HG03439 (cell line): ENCODE measurements around the gene GNAL.
"Not testable (repeated sequence)": the region's sequence is repeated elsewhere in the genome, so short reads cannot be mapped to it uniquely, and the experiment has no call there.

ENCODE experiments used
- ATAC-seq: cut with Tn5 transposase; IDR thresholded peaks from one replicate; pipeline ENCODE4 v1.9.1; 2021; ENCODE audit warnings: mild to moderate bottlenecking, moderate library complexity; ENCODE audit not compliant: unreplicated experiment

Gene GNAL

GRCh38 chr18:11868230-11868629 is 179.2 kb downstream of the GNAL start:
- no peak for ATAC-seq

- ATAC-seq: no peak
Observed at GRCh38 chr18:11871501-11871900, 182.4 kb downstream of the GNAL start.

GRCh38 chr18:11872479-11873136 is 183.5 kb downstream of the GNAL start:
- no peak for ATAC-seq

GRCh38 chr18:11873670-11874340 is 184.7 kb downstream of the GNAL start:
- no peak for ATAC-seq

GRCh38 chr18:11874676-11875075 is 185.6 kb downstream of the GNAL start:
- ATAC-seq: no peak

GRCh38 chr18:11877497-11878135 is 188.6 kb downstream of the GNAL start:
- no peak for ATAC-seq

- no peak for ATAC-seq
Observed at GRCh38 chr18:11880586-11881304, 191.7 kb downstream of the GNAL start.

GRCh38 chr18:11882636-11883035 is 193.6 kb downstream of the GNAL start:
- ATAC-seq: no peak

- no peak for ATAC-seq
Observed at GRCh38 chr18:11883153-11883552, 194.1 kb downstream of the GNAL start.

GRCh38 chr18:11884396-11885030 is 195.4 kb downstream of the GNAL start:
- ATAC-seq: no peak

GRCh38 chr18:11885278-11885947 is 196.3 kb downstream of the GNAL start:
- no peak for ATAC-seq

- no peak for ATAC-seq
Observed at GRCh38 chr18:11886577-11887110, 197.6 kb downstream of the GNAL start.

- no peak for ATAC-seq
Observed at GRCh38 chr18:11887328-11888128, 198.5 kb downstream of the GNAL start.

- no peak for ATAC-seq
Observed at GRCh38 chr18:11888726-11889125, 199.7 kb downstream of the GNAL start.

- ATAC-seq: no peak
Observed at GRCh38 chr18:11889284-11889683, 200.2 kb downstream of the GNAL start.

GRCh38 chr18:11891737-11892136 is 202.7 kb downstream of the GNAL start:
- ATAC-seq: no peak

- not testable (repeated sequence) for ATAC-seq
Observed at GRCh38 chr18:11892438-11892837, 203.4 kb downstream of the GNAL start.

GRCh38 chr18:11897781-11898180 is 208.7 kb downstream of the GNAL start:
- ATAC-seq: no peak

GRCh38 chr18:11899063-11899462 is 210.0 kb downstream of the GNAL start:
- ATAC-seq: no peak
